GM21576 (cell line): ENCODE results near the gene CALHM1.
"Not testable (repeated sequence)": the region's sequence is repeated elsewhere in the genome, so short reads cannot be mapped to it uniquely, and the experiment has no call there.

ENCODE experiments used
- ATAC-seq: cut with Tn5 transposase; IDR thresholded peaks from one replicate; pipeline ENCODE4 v1.9.1; 2021; ENCODE audit warnings: mild to moderate bottlenecking, moderate library complexity; ENCODE audit not compliant: unreplicated experiment

CALHM1 gene, protein sequence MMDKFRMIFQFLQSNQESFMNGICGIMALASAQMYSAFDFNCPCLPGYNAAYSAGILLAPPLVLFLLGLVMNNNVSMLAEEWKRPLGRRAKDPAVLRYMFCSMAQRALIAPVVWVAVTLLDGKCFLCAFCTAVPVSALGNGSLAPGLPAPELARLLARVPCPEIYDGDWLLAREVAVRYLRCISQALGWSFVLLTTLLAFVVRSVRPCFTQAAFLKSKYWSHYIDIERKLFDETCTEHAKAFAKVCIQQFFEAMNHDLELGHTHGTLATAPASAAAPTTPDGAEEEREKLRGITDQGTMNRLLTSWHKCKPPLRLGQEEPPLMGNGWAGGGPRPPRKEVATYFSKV

DNA sequence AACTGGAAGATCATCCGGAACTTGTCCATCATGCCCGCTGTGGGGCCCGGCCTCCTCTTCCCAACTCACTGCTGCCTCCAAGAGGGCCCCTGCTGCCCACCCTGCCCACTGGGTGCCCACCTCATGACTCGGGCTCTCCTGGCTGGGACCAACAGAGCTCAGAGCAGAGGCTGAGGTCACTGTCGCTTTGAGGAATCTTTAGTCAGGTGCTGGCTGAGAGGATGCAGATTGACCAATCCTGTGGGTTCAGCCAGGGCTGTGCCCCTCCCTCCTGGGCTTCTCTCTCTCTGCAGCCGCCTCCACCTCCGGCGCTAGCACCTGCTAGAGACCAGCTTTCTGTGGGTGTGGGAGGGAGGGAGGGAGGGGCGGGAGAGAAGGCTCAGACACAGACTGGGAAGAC is at the start of gene CALHM1:
CALHM1 (minus strand) TSS at position 181 of the 400 bp plus-strand sequence; CDS start at position 32, 149 bp downstream.
- ATAC-seq, result peak; percentile 68

DNA sequence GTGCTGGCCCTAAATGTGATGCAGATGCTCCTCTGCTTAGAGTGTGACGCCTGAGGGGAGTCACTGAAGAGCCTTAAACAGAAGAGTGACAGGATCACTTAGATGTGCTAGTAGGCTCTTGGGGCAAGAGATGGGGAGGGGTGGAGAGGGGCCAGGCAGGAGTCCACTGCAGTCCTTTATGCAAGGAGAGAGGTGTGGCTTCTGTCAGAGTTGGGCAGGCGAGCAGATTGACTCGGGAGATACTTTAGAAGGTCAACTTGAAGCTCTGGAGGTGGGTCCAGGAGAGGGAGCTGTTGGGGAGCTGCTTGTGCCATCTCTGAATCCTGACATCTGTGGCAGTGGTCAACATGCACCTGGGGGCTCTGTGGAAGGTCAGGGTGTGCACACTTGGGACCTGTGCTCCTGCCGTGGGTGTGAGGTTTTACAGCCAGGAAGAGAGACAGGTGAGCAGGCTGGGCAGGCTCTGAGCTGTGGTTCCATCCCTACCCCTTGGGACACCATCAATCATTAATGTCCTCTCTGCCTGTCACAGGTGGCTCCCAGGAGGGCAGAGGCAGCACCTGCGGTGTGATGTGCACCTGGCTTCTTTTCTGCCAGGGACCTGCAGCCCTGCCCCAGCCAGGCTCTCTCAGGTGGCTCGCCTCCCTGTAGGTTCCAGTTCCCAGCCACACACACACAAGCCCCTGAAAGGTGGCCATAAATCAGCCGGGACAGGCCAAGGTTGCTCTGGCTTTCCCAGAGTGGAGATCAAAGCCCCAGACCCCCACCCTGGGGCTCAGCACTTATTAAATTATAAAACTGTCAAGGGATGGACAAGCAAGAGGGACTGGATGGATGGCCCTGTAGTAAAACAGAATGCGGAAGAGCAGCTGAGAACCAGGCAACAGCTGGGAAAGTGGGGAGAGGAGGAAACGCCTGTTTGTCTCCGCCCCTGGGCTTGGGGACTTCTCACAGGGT is 48.8 kb upstream of the CALHM1 start:
- ATAC-seq, result no peak

DNA sequence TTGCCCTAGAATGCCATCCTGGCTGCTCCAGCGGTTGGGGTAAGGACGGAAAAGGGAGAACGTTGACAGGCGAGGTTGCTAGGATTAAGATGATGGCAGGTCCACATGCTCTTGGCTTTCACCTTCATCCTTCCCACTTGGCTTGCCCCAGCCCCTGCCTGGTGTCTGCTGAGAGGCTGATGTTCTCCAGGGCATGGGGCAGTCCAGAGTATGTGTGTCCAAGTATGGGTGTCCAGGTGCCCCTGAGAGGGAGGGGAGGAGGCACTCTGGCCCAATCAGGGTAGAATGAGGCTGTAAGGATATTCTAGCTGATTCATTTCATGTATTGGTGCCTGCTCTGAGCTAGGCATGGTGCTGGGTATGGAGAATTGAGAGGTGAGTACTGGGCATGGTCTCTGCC is 47.4 kb upstream of the CALHM1 start:
- ATAC-seq, result no peak

DNA sequence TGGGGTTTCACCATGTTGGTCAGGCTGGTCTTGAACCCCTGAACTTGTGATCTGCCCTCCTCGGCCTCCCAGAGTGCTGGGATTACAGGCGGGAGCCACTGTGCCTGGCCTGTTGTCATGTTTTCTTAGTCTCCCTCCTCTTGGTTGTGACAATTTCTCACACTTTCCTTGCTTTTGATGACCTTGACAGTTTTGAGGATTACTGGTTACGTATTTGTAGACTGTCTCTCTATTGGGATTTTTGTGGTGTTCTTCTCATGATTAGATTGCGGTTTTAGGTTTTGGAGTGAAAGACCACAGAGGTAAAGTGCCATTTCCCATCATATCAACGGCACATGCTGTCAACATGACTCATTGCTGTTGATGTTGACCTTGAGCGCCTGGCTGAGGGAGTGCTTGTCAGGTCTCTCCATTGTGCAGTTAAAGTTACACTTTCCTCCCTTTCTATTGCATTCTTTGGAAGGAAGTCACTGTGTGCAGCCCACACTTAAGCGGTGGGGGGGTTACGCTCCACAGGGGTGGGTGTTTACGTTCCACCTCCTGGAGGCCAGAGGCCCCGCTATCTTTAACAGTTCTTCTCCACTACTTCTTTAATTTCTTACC is 45.6 kb upstream of the CALHM1 start:
- no peak for ATAC-seq

DNA sequence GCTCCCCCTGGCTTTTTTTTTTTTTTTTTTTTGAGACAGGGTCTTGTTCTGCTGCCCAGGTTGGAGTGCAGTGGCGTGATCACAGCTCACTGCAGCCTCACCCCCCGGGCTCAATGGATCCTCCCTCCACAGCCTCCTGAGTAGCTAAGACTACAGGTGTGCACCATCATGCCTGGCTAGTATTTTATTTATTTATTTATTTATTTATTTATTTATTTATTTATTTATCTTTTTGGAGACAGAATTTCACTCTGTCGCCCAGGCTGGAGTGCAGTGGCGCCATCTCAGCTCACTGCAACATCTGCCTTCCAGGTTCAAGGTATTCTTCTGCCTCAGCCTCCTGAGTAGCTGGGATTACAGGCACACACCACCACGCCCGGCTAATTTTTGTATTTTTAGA is 45.1 kb upstream of the CALHM1 start:
- ATAC-seq, result not testable (repeated sequence)

DNA sequence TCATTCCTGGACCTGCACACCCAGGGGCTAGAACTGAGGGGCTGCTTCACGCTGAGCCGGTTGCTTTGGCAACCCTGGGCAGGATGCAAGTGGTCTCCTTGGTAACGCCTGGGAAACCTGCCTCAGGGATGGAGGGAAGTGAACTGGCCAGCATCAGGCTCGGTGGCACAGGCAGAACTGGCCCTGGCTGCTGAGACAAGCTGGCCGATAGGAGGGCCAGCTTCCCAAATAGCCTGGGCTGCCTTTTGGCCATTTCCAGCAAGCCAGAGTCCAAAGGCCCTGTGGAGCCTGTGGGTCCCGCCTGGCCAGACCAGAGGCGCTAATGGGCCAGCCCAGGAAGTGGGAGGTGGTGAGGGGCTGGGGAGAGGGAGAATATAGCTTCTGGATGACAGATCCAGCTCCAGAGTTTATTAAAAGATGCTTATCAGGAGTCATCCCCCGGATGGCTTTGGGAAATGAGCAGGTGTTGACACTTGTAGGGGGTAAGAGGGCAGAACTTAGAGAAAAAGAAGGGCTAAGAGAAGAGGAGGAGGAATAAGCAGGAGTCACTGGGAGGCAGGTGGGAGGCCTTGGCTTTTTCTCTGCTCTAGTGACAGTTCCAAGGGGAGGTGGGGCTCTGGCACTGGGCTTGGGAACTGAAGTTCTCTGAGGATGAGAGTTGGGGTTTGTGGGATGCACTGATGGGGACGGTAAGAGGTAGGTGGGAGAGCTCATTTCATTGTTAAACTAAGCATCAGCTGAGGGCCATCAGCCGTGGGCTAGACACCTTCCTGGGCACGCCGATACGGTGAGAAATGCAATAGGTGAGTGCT is 44.4 kb upstream of the CALHM1 start:
- ATAC-seq, result no peak

DNA sequence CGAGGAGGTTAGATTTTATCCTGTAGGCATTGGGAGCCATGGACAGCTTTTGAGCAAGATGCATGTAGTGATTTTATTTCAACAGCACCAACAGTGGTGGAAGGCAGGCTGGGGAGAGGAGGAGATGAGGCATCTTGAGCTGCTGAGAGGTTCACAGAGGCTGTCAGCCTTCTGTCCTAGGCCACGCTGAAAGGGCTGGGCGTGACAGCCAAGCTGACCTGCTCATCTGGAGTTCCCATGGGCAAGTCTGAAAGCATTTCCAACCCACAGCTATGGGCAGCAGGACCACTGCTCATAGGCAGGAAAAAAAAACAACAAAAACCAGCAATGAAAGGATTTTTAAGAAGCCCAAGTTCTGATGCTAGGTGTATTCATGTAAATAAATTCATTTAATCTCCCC is 42.5 kb upstream of the CALHM1 start:
- ATAC-seq, result no peak

DNA sequence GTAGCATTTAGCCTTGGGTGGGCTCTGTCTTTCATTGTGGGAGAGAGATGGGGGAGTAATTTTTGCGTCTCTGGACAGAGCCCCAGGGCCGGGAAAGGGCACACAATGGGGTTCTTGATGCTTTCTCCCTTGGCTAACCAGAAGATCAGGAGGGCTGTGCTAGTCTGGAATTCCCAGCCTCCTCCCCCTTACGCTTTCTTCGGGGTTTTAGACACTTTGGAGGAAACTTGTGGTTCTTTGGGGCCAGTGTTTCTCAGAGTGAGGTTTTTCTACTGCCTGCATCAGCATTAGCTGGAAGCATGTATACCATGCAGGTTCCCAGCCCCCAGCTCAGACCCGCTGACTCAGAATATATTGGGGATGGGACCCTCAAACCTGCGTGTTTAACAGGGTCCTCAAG is 41.8 kb upstream of the CALHM1 start:
- ATAC-seq, result no peak

DNA sequence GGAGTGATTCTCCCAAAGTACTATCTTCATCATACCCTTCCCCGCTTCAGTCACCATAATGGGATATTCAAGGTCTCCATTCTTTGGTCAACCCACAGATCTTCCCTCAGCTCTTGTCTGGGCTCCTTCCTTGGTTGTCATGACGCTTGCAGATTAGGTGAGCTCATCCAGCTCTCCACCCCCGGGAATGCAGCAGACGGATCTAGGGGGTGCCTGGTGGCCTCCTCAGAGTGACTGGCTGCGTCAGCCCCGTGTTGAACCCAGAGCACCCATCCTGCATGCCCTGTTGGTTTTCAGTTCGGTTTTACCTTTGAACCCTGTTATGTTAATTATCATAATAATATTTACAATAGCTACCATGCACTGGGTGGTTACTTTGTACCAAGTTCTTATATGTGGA is 41.2 kb upstream of the CALHM1 start:
- no peak for ATAC-seq

DNA sequence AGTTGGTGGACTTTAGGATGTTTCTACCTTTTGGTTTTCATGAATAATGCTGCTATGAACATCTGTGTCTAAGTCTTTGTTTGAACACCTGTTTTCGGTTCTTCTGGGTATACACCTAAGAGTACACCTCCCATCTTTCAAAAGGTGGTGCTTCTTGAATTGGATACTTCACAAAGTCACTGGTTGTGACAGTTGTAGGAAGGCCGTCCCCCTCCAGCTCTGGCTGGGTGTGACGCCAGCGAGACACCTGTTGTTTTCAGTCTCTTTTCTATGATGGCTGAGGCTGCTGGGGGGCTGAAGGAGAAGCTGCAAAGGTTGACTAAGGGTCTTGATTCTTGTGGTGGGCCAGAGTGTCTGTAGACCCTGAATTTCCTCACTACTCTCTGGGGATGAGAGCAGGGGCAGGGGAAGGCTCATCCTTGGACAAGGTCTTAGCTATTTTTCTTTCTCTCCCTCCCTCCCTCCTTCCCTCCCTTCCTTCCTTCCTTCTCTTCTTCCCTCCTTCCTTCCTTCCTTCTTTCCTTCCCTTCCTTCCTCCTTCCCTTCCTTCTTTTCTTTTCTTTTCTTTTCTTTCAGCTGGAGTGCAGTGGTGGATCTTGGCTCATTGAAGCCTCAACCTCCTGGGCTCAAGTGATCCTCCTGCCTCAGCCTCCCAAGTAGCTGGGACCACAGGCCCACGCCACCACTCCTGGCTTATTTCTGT is 40.4 kb upstream of the CALHM1 start:
- no peak for ATAC-seq

DNA sequence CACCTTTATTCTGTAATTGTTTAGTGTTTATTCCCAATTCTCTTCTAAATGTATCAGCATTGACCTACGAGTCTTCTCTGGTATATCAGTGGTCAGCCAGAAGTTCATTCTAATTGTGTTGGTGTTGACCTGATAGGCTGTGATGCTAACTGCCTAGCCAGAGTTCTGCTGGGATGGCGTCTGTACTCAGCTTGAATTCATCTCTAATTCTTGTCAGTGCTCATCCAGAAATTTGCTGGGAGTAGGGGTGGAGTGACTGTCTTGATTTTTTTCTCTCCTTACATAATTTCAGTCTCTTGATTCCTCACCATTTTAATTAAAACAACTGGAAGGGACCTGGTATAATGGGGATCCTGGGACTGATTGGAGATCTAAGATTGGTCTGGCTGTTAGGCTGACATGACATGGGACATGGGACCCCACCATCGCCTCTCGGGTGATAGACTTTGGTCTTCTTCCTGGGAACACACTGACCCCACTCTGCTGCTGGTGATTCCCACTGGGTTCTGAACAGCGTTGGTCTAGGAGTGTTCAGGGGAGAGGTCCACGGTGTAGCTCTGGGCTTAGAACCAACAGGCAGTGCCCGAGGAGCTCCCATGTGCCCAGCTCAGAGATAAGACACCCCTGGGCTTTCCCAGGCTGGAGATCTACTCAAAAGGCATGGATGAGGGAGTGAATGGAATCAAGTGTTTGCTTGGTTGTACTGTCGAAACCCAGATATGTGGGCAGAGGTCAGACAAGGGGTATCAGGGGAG is 38.6 kb upstream of the CALHM1 start:
- ATAC-seq, result no peak

DNA sequence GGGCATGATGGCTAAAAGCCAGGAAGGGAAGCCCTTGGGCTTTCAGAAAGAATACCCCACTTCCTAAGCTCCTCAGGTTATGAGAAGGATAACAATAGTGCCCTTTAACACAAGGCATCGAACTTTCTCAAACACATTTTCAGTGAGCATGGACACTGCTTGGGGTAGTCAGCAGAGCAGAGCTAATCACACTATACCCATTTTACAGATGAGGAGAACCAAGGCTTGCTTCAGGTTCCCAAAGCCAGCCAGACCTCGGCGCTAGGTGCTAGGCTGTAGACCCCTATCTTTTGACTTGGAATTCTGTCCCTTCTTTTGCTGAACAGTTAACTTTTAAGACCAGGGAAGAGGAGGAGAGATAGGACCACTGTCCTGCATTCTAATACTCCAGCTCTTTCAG is 36.6 kb upstream of the CALHM1 start:
- no peak for ATAC-seq

DNA sequence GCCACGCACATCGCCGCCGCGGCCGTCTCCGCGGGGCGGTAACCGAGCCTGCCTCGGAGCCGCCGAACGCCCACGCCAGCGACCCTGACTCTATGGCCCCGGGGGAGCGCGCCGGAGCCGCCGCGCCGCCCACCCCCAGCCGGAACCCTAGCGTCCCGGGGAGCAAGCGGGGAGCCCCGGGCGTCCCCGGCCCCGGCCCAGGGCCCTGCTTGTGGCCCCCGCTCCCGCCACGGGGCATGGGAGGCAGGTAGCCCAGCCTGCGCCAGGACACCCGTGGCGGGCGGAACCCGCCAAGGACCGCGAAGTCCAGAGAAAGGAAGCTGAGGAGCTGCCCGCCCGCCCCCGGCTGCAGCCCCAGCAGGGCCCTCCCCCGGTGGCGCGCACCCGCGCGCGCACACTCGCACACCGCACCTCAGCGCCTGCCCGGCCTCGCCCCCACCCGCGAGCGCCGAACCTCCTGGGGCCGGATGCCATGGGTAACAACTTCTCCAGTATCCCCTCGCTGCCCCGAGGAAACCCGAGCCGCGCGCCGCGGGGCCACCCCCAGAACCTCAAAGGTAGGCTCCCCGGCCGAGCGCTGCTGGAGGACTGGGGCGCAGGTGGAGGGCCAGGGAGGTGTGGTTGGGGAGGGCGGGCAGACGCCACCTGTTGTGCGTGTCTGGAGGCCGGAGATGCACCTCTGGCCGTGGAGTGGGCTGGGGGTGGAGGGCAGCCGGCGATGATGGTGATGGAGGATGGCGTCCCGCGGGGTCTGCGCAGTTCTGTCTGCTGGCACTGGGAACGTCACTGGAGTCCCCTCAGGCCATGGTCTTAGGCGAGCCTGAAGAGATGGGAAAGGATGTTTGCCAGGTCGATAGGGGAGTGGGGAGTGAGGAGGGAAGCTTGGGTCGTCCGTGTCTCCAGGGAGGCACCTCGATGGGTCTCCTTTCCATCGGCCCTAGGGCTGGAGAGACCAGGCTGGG is 35.5 kb upstream of the CALHM1 start:
- no peak for ATAC-seq

DNA sequence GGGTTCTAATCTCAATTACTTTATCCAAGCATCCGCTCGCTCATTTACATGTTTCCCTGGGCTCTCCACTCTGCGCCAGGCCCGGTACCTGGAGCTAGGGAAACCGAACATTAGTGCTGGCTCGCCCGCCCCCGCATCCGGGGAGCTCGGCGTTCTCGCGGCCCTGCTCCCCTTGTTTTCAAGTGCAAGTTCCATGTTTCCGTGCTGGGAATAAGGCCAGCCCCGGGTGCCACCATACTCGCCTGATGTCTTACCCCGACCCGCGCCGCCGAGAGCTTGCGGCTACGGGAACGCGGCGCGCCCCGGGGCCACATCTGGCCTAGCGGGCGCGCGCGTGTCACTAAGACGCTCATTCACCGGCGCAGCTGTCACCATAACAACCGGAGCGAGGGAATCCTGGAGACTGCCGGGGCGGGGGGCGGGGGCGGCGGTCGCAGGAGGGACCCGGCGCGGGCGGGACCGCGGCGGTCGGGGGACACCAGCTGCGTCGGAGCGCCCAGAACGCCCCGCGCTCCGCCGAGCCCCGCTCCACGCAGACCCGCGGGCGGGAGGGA is 34.7 kb upstream of the CALHM1 start, which contains the start of gene NEURL1:
NEURL1 (plus strand) TSS at position 344 of the 554 bp plus-strand sequence. CDS start 683 bp downstream, outside the sequence.
- no peak for ATAC-seq

DNA sequence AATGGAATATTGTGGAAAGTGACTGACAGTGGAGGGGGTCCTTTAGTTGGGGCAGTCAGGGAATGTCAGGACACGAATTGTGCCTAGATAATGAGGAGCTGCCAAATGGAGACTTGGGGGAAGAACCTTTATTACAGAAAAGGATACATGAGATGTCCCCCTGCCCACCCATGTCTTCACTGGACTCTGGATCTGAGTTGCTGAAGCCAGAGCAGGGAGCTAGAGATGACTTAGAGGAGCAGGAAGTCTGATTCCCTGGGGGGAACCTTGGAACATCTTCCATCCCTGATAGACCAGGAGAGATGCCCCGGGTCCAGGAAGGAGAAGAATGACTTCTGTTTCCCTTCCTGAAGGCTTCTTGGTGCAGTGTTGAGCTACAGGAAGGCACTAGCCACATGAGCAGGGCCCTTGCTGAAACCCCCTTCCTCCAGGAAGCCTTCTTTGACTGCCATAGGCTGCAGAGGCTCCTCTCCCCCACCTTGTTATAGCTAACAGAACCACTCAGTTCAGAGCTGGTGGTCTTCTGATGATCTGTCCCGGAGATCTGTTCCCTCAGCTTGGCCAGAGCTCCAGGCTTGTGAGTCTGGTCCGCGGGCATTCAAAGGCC is 34.1 kb upstream of the CALHM1 start:
- ATAC-seq, result no peak

DNA sequence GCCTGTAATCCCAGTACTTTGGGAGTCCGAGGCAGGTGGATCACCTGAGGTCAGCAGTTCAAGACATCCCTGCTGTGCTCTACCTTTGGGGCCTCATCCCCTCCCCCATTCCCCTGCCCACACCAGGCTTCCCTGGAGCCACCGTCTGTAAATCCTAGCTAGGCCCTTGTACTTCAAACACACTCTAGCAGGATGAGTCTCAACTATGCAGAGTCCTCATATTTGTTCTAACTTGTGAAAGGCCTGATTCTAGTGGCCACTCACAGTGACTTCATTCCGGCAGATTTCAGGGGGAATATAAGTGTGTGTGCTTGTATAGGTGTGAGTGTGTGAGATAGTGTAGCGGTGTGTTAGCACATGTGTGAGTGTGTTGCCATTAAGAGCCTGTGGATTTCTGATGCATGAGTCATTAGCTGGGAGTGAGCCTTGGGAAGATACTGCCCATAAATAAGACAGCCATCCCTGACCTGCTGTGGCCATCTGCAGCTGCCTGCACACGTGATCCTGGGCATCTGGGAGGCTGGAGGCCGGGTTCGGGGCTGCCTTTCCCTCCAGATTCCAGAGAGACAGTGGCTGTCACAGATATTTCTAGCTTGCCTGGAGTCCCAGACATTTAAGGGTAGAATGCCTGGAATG is 33.1 kb upstream of the CALHM1 start:
- ATAC-seq, result no peak

DNA sequence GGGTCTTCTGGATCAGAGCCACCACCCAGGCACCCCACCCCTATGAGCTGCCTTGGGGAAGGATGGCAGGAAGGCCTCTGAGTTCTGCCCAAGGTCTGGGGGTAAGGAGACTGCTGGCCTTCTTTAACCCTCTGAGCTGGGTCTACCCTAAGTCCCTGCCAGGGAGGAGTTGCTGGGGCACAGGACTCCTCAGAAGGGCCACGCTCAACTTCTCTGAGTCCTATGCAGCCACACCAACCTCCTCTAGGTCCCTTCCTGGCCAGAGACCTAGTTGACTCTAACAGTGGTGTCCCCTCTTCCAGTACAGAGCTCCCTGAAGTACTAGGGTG is 32.2 kb upstream of the CALHM1 start:
- ATAC-seq, result peak; percentile 22
